ENCODE measurements around the gene MRGPRD.

MRGPRD gene

GRCh38 chr11:69017951-69018350 is 37.2 kb upstream of the MRGPRD start:
- no peak for TF ChIP-seq CTCF (IDR thresholded peaks at IDR 0.05; ENCODE audit: borderline replicate concordance, control extremely low read depth, extremely low read depth, insufficient read depth, missing control alignments)
- in situ Hi-C loops (cut with MboI; ENCODE audit: low sequenced_read_pairs, unreplicated experiment) = no loop called here
- no peak for DNase-seq (ENCODE audit: low spot score)

GRCh38 chr11:69014898-69015549 is 34.2 kb upstream of the MRGPRD start:
- DNase-seq (ENCODE audit: low spot score) = no peak
- in situ Hi-C loops (cut with MboI; ENCODE audit: low sequenced_read_pairs, unreplicated experiment) = no loop called here
- TF ChIP-seq CTCF (IDR thresholded peaks at IDR 0.05; ENCODE audit: borderline replicate concordance, control extremely low read depth, extremely low read depth, insufficient read depth, missing control alignments) = no peak

GRCh38 chr11:69014084-69014851 is 33.5 kb upstream of the MRGPRD start:
- TF ChIP-seq CTCF (IDR thresholded peaks at IDR 0.05; ENCODE audit: borderline replicate concordance, control extremely low read depth, extremely low read depth, insufficient read depth, missing control alignments) = no peak
- in situ Hi-C loops (cut with MboI; ENCODE audit: low sequenced_read_pairs, unreplicated experiment) = no loop called here
- DNase-seq (ENCODE audit: low spot score) = no peak

GRCh38 chr11:69013009-69013951 is 32.5 kb upstream of the MRGPRD start, which contains the start of gene MRGPRF:
TSS of gene MRGPRF (minus strand) at chr11:69013246. CDS start at chr11:69009901, 3,345 bp downstream.
- no peak for TF ChIP-seq CTCF (IDR thresholded peaks at IDR 0.05; ENCODE audit: borderline replicate concordance, control extremely low read depth, extremely low read depth, insufficient read depth, missing control alignments)
- in situ Hi-C loops (cut with MboI; ENCODE audit: low sequenced_read_pairs, unreplicated experiment) = no loop called here
- DNase-seq (ENCODE audit: low spot score) = no peak

- in situ Hi-C loops (cut with MboI; ENCODE audit: low sequenced_read_pairs, unreplicated experiment) = no loop called here
- DNase-seq (ENCODE audit: low spot score) = no peak
- no peak for TF ChIP-seq CTCF (IDR thresholded peaks at IDR 0.05; ENCODE audit: borderline replicate concordance, control extremely low read depth, extremely low read depth, insufficient read depth, missing control alignments)
These were observed 31.6 kb upstream of the MRGPRD start for GRCh38 chr11:69012092-69013008.

Data from GM13976 (cell line).